Adrenal gland (tissue), 5 donors: ENCODE data around the gene WEE1.

Experiments
- POLR2A ChIP-seq, 2 donors: fragments of 450-650 bp; IDR thresholded peaks; one replicate each; pipeline ENCODE4 v1.6.1; 2017; ENCODE audit warnings: antibody characterized with exemption in 2 of 2, mild to moderate bottlenecking in 2 of 2, moderate library complexity in 1 of 2
- TF ChIP-seq, protein P1 (sequence below), 6 experiments: fragments of 450-650 bp in 4 of 6; fragments of 200-600 bp in 2 of 6; sonication (generic) in 1 of 6; IDR thresholded peaks; 1 replicate in 5 of 6; 2 replicates in 1 of 6; pipeline versions ENCODE4 v1.5.1 to v1.8.0; 2016 to 2021; ENCODE audit warnings: antibody characterized with exemption in 6 of 6, mild to moderate bottlenecking in 2 of 6, moderate library complexity in 1 of 6
- donor health status: DM: no; HTN: no; CAD: no.

DNA sequence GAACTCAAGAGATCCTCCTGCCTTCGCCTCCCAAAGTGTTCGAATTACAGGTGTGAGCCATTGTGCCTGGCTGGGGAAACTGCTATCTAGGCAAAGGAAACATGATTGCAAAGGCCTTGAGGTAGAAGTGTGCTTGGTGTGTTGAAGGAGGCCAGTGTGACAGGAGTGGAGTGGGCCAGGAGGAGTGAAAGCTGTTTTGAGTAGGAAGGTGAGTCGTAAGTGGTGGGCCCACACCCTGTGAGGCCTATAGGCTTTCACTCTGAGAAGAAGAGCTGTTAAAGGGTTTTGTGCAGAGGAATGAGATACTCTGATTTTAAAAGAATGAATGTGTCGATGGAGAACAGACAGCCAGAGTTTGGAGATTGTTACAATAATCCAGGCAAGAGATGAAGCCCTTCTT is 43.4 kb downstream of the WEE1 start:
- TF ChIP-seq, protein P1, sequence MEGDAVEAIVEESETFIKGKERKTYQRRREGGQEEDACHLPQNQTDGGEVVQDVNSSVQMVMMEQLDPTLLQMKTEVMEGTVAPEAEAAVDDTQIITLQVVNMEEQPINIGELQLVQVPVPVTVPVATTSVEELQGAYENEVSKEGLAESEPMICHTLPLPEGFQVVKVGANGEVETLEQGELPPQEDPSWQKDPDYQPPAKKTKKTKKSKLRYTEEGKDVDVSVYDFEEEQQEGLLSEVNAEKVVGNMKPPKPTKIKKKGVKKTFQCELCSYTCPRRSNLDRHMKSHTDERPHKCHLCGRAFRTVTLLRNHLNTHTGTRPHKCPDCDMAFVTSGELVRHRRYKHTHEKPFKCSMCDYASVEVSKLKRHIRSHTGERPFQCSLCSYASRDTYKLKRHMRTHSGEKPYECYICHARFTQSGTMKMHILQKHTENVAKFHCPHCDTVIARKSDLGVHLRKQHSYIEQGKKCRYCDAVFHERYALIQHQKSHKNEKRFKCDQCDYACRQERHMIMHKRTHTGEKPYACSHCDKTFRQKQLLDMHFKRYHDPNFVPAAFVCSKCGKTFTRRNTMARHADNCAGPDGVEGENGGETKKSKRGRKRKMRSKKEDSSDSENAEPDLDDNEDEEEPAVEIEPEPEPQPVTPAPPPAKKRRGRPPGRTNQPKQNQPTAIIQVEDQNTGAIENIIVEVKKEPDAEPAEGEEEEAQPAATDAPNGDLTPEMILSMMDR (IDR thresholded peaks at IDR 0.05) = no peak
- TF ChIP-seq POLR2A (IDR thresholded peaks at IDR 0.05) = no peak
